Sigmoid colon (tissue), 7 donors: Measurements from ENCODE around the gene GLDC. TPM values are rescaled to one million over a fixed set of nuclear protein-coding genes. Genes with fewer than 3 reads are reported as not detected.

Experiments
- DNase-seq: peaks from one replicate; pipeline ENCODE4 v3.0.0-alpha.2; 2019
- H3K27ac ChIP-seq, 4 donors: fragments of 200-600 bp; sonication (generic); one replicate each; pipeline ENCODE4 v1.5.1; 2016 to 2019; ENCODE audit warnings: mild to moderate bottlenecking in 1 of 4
- H3K27me3 ChIP-seq, 3 donors: fragments of 200-600 bp; sonication (generic); one replicate each; pipeline ENCODE4 v1.5.1; 2019; ENCODE audit warnings: mild to moderate bottlenecking in 1 of 3
- H3K36me3 ChIP-seq, 4 donors: fragments of 200-600 bp; sonication (generic); one replicate each; pipeline ENCODE4 v1.5.1; 2016 to 2019
- H3K4me1 ChIP-seq, 4 donors: fragments of 200-600 bp; sonication (generic); one replicate each; pipeline ENCODE4 v1.5.1; 2017 to 2019
- H3K4me3 ChIP-seq, 4 donors: fragments of 200-600 bp; sonication (generic); one replicate each; pipeline ENCODE4 v1.5.1; 2017 to 2019; ENCODE audit warnings: mild to moderate bottlenecking in 2 of 4, moderate library complexity in 1 of 4
- H3K9me3 ChIP-seq, 4 donors: fragments of 200-600 bp in 3 of 4; sonication (generic) in 3 of 4; one replicate each; pipeline versions ENCODE4 v1.5.1 to v1.6.1; 2013 to 2019
- CTCF ChIP-seq, 4 experiments: fragments of 450-650 bp in 3 of 4; fragments of 200-600 bp in 1 of 4; IDR thresholded peaks; one replicate each; pipeline ENCODE4 v1.5.1; 2016 to 2019; ENCODE audit warnings: antibody characterized with exemption in 4 of 4, mild to moderate bottlenecking in 3 of 4, moderate library complexity in 2 of 4
- EP300 ChIP-seq, 4 donors: sonication (generic); formaldehyde crosslinking; IDR thresholded peaks; one replicate each; pipeline ENCODE4 v1.6.1; 2017; ENCODE audit warnings: antibody characterized with exemption in 4 of 4
- POLR2A ChIP-seq, 2 donors: fragments of 450-650 bp; IDR thresholded peaks; one replicate each; pipeline ENCODE4 v1.6.1; 2016; ENCODE audit warnings: antibody characterized with exemption in 2 of 2, mild to moderate bottlenecking in 2 of 2, moderate library complexity in 2 of 2
- POLR2AphosphoS5 ChIP-seq, 4 donors: sonication (generic); formaldehyde crosslinking; IDR thresholded peaks; one replicate each; pipeline ENCODE4 v1.6.1; 2017; ENCODE audit warnings: antibody characterized with exemption in 4 of 4
- WGBS, 2 donors: extraction: QIAGEN DNeasy Blood & Tissue Kit; methylation state at CpG; one replicate each; pipeline ENCODE4 v1.1.7; 2013; 5-methylcytosine and 5-hydroxymethylcytosine counted together
- intact Hi-C: fragments of 100-400 bp; cut with DNase I; formaldehyde crosslinking; loops from one replicate; pipeline ENCODE4 v1.15.1; 2023
- polyA plus RNA-seq, 3 donors: library from polyadenylated mRNA; stranded (reverse); fragments of 200-250 nt; gene quantifications; one replicate each; pipeline ENCODE4 v1.2.3, GENCODE V29; 2013
- total RNA-seq, 4 donors: library from RNA; depleted of rRNA; stranded (reverse); fragments of >200 nt; gene quantifications; one replicate each; pipeline ENCODE4 v1.1.0, GENCODE V29; 2016
- donor health status: healthy with polysubstance abuse.
- donor health status: Bipolar disorder and iron deficiency.
- donor health status: healthy.

Gene GLDC
- total and polyA plus RNA-seq, 7 donors = 0.51 to 1.8 (median 1.2) TPM; not detected in 4

GRCh38 chr9:6616951-6617602 lies 28.5 kb downstream of the GLDC start:
- WGBS, 2 donors = 72 to 77% methylated on average over 9 of the region's 9 CpGs
- Histone ChIP-seq H3K4me3 (no peak overlapping the region), H3K27me3 (no peaks in the 10 kb centered on the region), H3K36me3 (no peaks in the 10 kb centered on the region), H3K4me1 (no peaks in the 10 kb centered on the region), H3K27ac (no peak overlapping the region), H3K9me3 (no peaks in the 10 kb centered on the region)
- DNase-seq = no peak
- intact Hi-C loops = no loop called here
- TF ChIP-seq CTCF (IDR thresholded peaks at IDR 0.05) (no peak), EP300 (IDR thresholded peaks at IDR 0.05) (no peak), POLR2A (IDR thresholded peaks at IDR 0.05) (no peak), POLR2AphosphoS5 (IDR thresholded peaks at IDR 0.05) (no peak)

DNA sequence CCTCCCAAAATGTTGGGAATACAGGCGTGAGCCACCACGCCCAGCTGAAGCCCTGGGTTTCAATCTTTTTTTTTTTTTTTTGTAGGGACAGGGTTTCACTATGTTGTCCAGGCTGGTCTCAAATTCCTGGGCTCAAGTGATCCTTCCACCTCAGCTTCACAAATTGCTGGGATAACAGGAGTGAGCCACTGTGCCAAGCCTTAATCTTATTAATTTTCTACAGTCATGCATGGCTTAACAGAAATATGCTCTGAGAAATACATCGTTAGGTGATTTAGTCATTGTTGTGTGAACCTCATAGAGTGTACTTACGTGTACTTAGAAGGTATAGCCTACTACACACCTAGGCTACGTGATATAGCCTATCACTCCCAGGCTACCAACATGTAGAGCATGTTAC lies 31.0 kb downstream of the GLDC start:
- intact Hi-C loops = no loop called here
- H3K27ac ChIP-seq = no peak overlapping the region
- H3K4me3 ChIP-seq = no peak overlapping the region
- no peaks in the 10 kb centered on the region for H3K27me3 ChIP-seq
- DNase-seq = no peak
- H3K36me3 ChIP-seq = no peaks in the 10 kb centered on the region
- H3K4me1 ChIP-seq = no peaks in the 10 kb centered on the region
- TF ChIP-seq POLR2AphosphoS5 (IDR thresholded peaks at IDR 0.05) (no peak), CTCF (IDR thresholded peaks at IDR 0.05) (no peak), POLR2A (IDR thresholded peaks at IDR 0.05) (no peak), EP300 (IDR thresholded peaks at IDR 0.05) (no peak)
- 92 to 93% methylated on average over 5 of the region's 5 CpGs for WGBS, 2 donors
- no peaks in the 10 kb centered on the region for H3K9me3 ChIP-seq

DNA sequence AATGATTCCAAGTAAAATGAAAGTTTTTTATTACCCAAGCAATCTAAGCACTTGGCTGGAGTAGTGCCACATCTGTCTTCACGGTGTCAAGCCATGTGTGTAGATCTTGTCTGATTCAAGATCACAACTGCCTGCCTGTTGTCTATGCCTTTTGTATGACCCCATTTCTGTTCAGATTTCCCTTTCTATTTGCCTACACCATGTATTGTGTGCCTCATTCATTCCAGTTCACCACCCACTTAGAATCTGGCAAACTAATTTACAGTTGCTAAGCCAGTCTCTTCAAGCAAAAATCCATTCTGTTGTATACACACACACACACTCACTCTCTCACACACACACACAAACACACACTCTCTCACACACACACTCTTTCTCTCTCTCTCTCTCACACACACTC lies 33.7 kb downstream of the GLDC start:
- TF ChIP-seq POLR2A (IDR thresholded peaks at IDR 0.05) (no peak), CTCF (IDR thresholded peaks at IDR 0.05) (no peak)

GRCh38 chr9:6610073-6610472 lies 35.5 kb downstream of the GLDC start:
- DNase-seq = no peak
- Histone ChIP-seq H3K4me3 (no peak overlapping the region), H3K27ac (no peak overlapping the region), H3K9me3 (no peaks in the 10 kb centered on the region), H3K36me3 (no peaks in the 10 kb centered on the region), H3K4me1 (no peaks in the 10 kb centered on the region), H3K27me3 (no peaks in the 10 kb centered on the region)
- intact Hi-C loops = no loop called here
- TF ChIP-seq POLR2AphosphoS5 (IDR thresholded peaks at IDR 0.05) (no peak), EP300 (IDR thresholded peaks at IDR 0.05) (no peak), POLR2A (IDR thresholded peaks at IDR 0.05) (no peak), CTCF (IDR thresholded peaks at IDR 0.05) (no peak)
- WGBS, 2 donors = 92 to 94% methylated on average over 2 of the region's 2 CpGs

More for the DNA sequence above, 33.7 kb downstream of the GLDC start:
- intact Hi-C loops = no loop called here
- Histone ChIP-seq H3K27ac (no peak overlapping the region), H3K36me3 (no peaks in the 10 kb centered on the region), H3K4me1 (no peaks in the 10 kb centered on the region), H3K27me3 (no peaks in the 10 kb centered on the region), H3K4me3 (no peak overlapping the region), H3K9me3 (no peaks in the 10 kb centered on the region)
- 30 to 67% methylated on average over 1 of the region's 1 CpG for WGBS, 2 donors
- no peak for DNase-seq

DNA sequence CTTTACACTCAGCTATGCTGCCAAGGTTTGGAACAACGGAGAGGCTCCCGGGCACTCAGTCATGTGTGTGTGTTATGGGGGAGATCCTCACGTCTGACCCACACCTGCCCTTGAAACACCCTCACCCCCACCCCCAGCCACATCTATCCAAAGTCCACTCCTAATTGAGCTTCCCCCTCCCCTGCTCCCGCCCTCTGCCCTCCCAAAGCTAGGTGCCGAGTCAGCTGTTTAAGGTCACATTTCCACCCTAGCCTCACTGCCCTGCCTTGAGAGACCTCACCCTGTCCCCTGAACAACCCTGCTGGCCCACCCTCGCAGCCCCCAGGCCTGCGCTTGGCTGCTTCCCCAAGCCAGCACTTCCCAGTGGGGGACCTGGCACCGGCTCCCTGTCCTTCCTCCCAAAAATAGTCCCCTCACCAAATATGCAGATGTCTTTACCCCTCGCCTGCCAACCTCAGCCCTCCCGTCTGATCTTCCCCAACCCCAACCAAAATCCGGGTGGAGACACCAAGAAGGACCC lies 36.0 kb downstream of the GLDC start:
- Histone ChIP-seq H3K27ac (no peak overlapping the region), H3K4me1 (no peaks in the 10 kb centered on the region), H3K4me3 (no peak overlapping the region), H3K36me3 (no peaks in the 10 kb centered on the region), H3K27me3 (no peaks in the 10 kb centered on the region), H3K9me3 (no peaks in the 10 kb centered on the region)
- DNase-seq = no peak
- WGBS, 2 donors = 88 to 92% methylated on average over 11 of the region's 11 CpGs
- intact Hi-C loops = no loop called here
- TF ChIP-seq EP300 (IDR thresholded peaks at IDR 0.05) (no peak), POLR2A (IDR thresholded peaks at IDR 0.05) (no peak), POLR2AphosphoS5 (IDR thresholded peaks at IDR 0.05) (no peak), CTCF (IDR thresholded peaks at IDR 0.05) (no peak)
